WERI-Rb-1 (cell line): Measurements from ENCODE around the gene RBMS1.

ENCODE experiments used
- DNase-seq: peaks from one replicate; pipeline ENCODE4 v3.0.0-alpha.2; 2020
- H3K27ac ChIP-seq: fragments of 250-450 bp; sonication (Bioruptor Pico); 2 replicates; pipeline ENCODE4 v1.5.1; 2020; ENCODE audit warnings: mild to moderate bottlenecking, moderate library complexity
- H3K27me3 ChIP-seq: fragments of 250-450 bp; sonication (Bioruptor Pico); 2 replicates; pipeline ENCODE4 v1.5.1; 2021; ENCODE audit warnings: mild to moderate bottlenecking, low read depth, moderate library complexity; ENCODE audit not compliant: insufficient read depth, severe bottlenecking
- H3K36me3 ChIP-seq: fragments of 250-450 bp; sonication (Bioruptor Pico); 2 replicates; pipeline ENCODE4 v1.5.1; 2020; ENCODE audit warnings: mild to moderate bottlenecking, moderate library complexity
- H3K4me3 ChIP-seq: 2 replicates; pipeline ENCODE4 v1.5.1; 2011; ENCODE audit warnings: low read depth, mild to moderate bottlenecking, control low read depth, low read length
- H3K9me3 ChIP-seq: fragments of 250-450 bp; sonication (Bioruptor Pico); 2 replicates; pipeline ENCODE4 v1.5.1; 2021; ENCODE audit warnings: mild to moderate bottlenecking, moderate library complexity; ENCODE audit not compliant: severe bottlenecking
- CTCF ChIP-seq: IDR thresholded peaks from 2 replicates; pipeline ENCODE4 v1.5.1; 2011; ENCODE audit warnings: low read depth, mild to moderate bottlenecking, control low read depth, inconsistent platforms, low read length

The RBMS1 gene

GRCh38 chr2:160300203-160300602 lies 193.4 kb downstream of the RBMS1 start:
- TF ChIP-seq CTCF = no peak
- Histone ChIP-seq H3K9me3 (no peaks in the 10 kb centered on the region), H3K27me3 (no peaks in the 10 kb centered on the region), H3K27ac (no peak overlapping the region), H3K36me3 (no peaks in the 10 kb centered on the region), H3K4me3 (no peak overlapping the region)
- DNase-seq = no peak

GRCh38 chr2:160299540-160299939 lies 194.1 kb downstream of the RBMS1 start:
- Histone ChIP-seq H3K27ac (no peak overlapping the region), H3K9me3 (no peaks in the 10 kb centered on the region), H3K4me3 (no peak overlapping the region), H3K27me3 (no peaks in the 10 kb centered on the region), H3K36me3 (no peaks in the 10 kb centered on the region)
- no peak for DNase-seq
- no peak for TF ChIP-seq CTCF

- H3K27ac ChIP-seq = no peak overlapping the region
- no peaks in the 10 kb centered on the region for H3K9me3 ChIP-seq
- H3K4me3 ChIP-seq = no peak overlapping the region
- no peaks in the 10 kb centered on the region for H3K36me3 ChIP-seq
- no peak for DNase-seq
- no peaks in the 10 kb centered on the region for H3K27me3 ChIP-seq
- no peak for TF ChIP-seq CTCF
Measured at GRCh38 chr2:160298960-160299359, 194.6 kb downstream of the RBMS1 start.

GRCh38 chr2:160295519-160296207 lies 197.9 kb downstream of the RBMS1 start:
- no peak for TF ChIP-seq CTCF

GRCh38 chr2:160294889-160295288 lies 198.7 kb downstream of the RBMS1 start:
- Histone ChIP-seq H3K9me3 (no peaks in the 10 kb centered on the region), H3K36me3 (no peaks in the 10 kb centered on the region), H3K27me3 (no peaks in the 10 kb centered on the region), H3K4me3 (no peak overlapping the region), H3K27ac (no peak overlapping the region)
- no peak for TF ChIP-seq CTCF
- no peak for DNase-seq

More at GRCh38 chr2:160295519-160296207, 197.9 kb downstream of the RBMS1 start:
- no peaks in the 10 kb centered on the region for H3K9me3 ChIP-seq
- no peaks in the 10 kb centered on the region for H3K27me3 ChIP-seq
- no peak overlapping the region for H3K4me3 ChIP-seq
- no peak for DNase-seq
- no peaks in the 10 kb centered on the region for H3K36me3 ChIP-seq
- H3K27ac ChIP-seq = no peak overlapping the region

GRCh38 chr2:160294339-160294803 lies 199.2 kb downstream of the RBMS1 start:
- Histone ChIP-seq H3K27ac (no peak overlapping the region), H3K36me3 (no peaks in the 10 kb centered on the region)
- no peak for TF ChIP-seq CTCF

More at GRCh38 chr2:160294339-160294803, 199.2 kb downstream of the RBMS1 start:
- no peak overlapping the region for H3K4me3 ChIP-seq
- DNase-seq = no peak
- no peaks in the 10 kb centered on the region for H3K9me3 ChIP-seq
- H3K27me3 ChIP-seq = no peaks in the 10 kb centered on the region
